ENCODE measurements around the gene GPRIN1. TPM values are rescaled to one million over a fixed set of nuclear protein-coding genes. Genes with fewer than 3 reads are reported as not detected.
"Not testable (repeated sequence)": the region's sequence is repeated elsewhere in the genome, so short reads cannot be mapped to it uniquely, and the experiment has no call there.

GPRIN1 gene
- total RNA-seq, 2 experiments from 2014 or later: 2.5 to 2.6 TPM

DNA sequence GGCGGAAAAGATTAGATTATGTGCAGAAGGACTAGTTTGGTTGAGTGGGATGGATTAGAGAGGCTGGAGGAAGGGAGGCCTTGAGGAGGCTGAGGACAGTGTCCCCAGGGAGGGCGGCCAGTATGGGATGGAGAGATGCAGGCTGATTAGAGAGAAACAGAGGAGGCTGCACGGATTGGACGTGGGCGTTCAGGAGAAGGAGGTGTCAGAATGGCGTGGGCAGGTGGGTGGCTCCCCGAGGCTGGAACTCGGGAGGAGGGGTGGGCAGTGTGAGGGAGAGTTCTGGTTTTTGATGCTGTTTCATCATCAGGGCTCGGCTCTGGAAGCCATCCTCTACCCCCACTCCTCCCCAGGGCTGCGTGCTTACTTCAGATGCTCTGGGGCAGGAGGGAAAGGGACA, 47.8 kb downstream of the GPRIN1 start:
- no peak for DNase-seq
- H3K4me1 Mint-ChIP-seq: peaks cover 17% of the 10 kb centered on the region
- ChIA-PET CTCF (interaction anchor here (0.6 kb wide), 2 partner anchors 349 to 499 kb away, joined by 3 read pairs; no protein-coding TSS in a partner anchor), POLR2A (no interaction called here)
- H3K36me3 Mint-ChIP-seq (ENCODE audit: low read depth): no peaks in the 10 kb centered on the region
- H3K9me3 Mint-ChIP-seq: no peaks in the 10 kb centered on the region
- no peak overlapping the region for H3K27ac Mint-ChIP-seq
- no peak overlapping the region for H3K4me3 Mint-ChIP-seq
- no peaks in the 10 kb centered on the region for H3K27me3 Mint-ChIP-seq

DNA sequence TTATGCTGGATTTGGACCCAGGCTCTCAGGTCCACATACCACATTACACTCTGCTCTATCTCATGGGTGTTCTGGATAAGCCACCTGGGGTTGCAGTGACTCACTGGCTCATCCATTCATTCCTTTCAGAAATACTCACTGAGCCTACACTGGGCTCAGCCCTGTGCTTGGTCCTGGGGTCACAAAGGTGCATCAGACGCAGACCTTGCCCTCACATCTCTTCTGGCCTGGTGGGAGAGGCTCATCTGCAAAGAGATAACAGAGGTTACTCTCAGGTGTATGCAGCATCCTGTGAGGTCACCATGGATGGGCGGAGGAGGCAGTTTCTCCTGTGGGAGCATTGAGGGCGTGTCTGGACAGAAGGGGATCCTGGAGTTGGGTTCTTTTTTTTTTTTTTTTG, 48.7 kb downstream of the GPRIN1 start:
- Mint-ChIP-seq H3K4me3 (no peak overlapping the region), H3K36me3 (ENCODE audit: low read depth) (no peaks in the 10 kb centered on the region), H3K9me3 (no peaks in the 10 kb centered on the region), H3K27me3 (no peaks in the 10 kb centered on the region), H3K27ac (peak overlapping the region; percentile 2), H3K4me1 (peaks cover 20% of the 10 kb centered on the region)
- POLR2A ChIA-PET: no interaction called here
- CTCF ChIA-PET: interaction anchor here (0.6 kb wide), 1 partner anchor 458 kb away, joined by 3 read pairs; no protein-coding TSS in a partner anchor
- DNase-seq: no peak

DNA sequence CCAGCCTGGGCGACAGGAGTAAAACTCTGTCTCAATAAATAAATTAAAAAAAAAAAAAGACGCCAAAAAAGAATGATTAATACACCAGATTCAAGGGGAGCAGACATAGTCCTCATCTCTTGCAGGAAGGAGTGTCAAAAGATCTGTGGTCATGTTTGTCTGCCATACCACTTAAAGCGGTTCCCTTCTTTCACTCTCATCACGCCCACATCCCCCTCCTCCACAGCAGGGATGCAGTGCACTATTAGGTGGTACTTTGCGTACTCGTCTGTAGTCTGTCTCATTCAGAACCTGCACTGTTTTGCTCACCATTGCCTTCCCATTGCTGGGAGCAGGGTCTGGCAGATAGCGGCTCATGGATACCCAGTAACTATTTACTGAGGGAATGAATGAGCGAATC, 49.6 kb downstream of the GPRIN1 start:
- ChIA-PET CTCF (interaction anchor here (0.6 kb wide), 1 partner anchor 459 kb away, joined by 3 read pairs; no protein-coding TSS in a partner anchor), POLR2A (no interaction called here)
- Mint-ChIP-seq H3K4me1 (peaks cover 28% of the 10 kb centered on the region), H3K9me3 (no peaks in the 10 kb centered on the region), H3K4me3 (no peak overlapping the region), H3K27me3 (no peaks in the 10 kb centered on the region), H3K27ac (no peak overlapping the region), H3K36me3 (ENCODE audit: low read depth) (no peaks in the 10 kb centered on the region)
- no peak for DNase-seq

DNA sequence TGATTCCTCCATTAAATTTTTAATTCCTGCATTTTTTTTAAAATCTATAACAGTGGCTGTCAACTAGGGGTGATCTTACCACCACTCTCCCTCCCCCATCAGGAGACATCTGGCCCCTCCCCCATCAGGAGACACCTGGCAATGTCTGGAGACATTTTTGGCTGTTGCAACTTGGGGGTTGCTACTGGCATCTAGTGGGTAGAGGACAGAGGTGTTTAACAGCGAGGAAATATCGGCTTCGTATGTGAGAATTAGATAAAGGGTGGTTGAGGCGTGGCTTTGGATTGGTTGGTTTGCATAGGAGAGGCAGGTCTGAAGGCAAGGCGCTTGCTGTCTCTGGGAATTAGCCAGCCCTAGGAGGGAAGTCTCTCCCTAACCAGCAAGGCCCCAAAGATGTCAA, 50.3 kb downstream of the GPRIN1 start:
- H3K36me3 Mint-ChIP-seq (ENCODE audit: low read depth): no peaks in the 10 kb centered on the region
- H3K4me3 Mint-ChIP-seq: no peak overlapping the region
- no peak overlapping the region for H3K27ac Mint-ChIP-seq
- H3K27me3 Mint-ChIP-seq: no peaks in the 10 kb centered on the region
- DNase-seq: peak; percentile 45
- POLR2A ChIA-PET: no interaction called here
- CTCF ChIA-PET: interaction anchor here (1.0 kb wide), 1 partner anchor 12 kb away, joined by 3 read pairs; no protein-coding TSS in a partner anchor
- H3K9me3 Mint-ChIP-seq: no peaks in the 10 kb centered on the region
- H3K4me1 Mint-ChIP-seq: peaks cover 34% of the 10 kb centered on the region

DNA sequence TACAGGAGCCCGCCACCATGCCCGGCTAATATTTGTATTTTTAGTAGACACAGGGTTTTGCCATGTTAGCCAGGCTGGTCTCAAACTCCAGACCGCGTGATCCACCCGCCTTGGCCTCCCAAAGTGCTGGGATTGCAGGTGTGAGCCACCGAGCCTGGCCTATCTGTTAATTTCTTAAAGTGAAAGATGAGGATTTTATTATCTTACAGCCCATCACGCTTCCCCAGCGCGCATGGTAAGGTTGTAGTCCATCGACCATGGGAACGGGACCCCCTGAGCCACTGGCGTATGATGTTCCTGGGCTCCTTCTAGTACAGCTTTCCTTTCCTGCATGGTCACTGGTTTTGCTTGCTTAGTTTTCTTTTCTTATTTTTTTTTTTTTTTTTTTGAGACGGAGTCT, 52.1 kb downstream of the GPRIN1 start:
- no peak for DNase-seq
- ChIA-PET POLR2A (interaction anchor here (0.6 kb wide), 1 partner anchor 141 kb away, joined by 4 read pairs; no protein-coding TSS in a partner anchor), CTCF (interaction anchor here (0.9 to 1.5 kb wide), 3 partner anchors 14 to 39 kb away, joined by 3 to 4 read pairs (median 3); no protein-coding TSS in a partner anchor)
- no peaks in the 10 kb centered on the region for H3K9me3 Mint-ChIP-seq
- H3K4me1 Mint-ChIP-seq: peaks cover 50% of the 10 kb centered on the region
- H3K27me3 Mint-ChIP-seq: no peaks in the 10 kb centered on the region
- H3K4me3 Mint-ChIP-seq: no peak overlapping the region
- H3K36me3 Mint-ChIP-seq (ENCODE audit: low read depth): no peaks in the 10 kb centered on the region
- H3K27ac Mint-ChIP-seq: no peak overlapping the region

DNA sequence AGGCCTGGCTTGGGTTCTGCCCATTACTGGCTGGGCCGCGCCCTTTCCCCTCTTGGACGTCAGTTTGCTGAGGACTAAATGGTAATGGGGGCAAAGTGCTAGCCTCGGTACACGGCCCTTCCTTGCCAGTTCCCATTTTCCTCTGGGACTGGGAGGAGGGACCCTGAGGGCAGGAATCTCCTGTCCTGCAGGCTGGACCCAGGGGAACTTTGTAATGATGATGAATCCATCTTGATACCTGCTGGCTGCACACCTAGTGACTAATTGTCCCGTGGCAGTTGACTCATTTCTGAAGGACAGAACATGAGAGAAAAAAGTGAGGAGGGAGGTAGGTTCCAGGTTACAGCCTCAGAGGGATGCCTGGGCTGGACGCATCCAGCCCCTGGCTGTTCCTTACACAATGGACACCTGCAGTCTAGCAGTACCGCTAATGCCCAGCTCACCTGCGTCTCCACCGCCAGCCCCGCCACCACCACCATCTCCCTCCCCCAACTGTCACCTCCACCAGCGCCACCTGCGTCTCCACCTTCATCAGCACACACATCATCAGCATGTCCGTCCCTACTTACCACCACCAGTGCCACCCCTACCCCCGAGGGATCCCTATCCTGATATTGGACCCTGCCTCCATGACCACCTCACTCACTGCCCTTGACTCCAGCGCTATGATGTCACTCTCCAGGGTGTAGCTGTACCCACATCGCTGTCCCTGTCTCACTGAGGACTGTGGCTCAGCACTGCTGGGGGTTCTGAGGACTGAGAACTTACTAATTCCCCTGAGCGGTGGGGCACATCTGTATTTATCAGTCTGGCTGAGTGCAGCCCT, 56.5 kb downstream of the GPRIN1 start:
- H3K4me3 Mint-ChIP-seq: no peak overlapping the region

DNA sequence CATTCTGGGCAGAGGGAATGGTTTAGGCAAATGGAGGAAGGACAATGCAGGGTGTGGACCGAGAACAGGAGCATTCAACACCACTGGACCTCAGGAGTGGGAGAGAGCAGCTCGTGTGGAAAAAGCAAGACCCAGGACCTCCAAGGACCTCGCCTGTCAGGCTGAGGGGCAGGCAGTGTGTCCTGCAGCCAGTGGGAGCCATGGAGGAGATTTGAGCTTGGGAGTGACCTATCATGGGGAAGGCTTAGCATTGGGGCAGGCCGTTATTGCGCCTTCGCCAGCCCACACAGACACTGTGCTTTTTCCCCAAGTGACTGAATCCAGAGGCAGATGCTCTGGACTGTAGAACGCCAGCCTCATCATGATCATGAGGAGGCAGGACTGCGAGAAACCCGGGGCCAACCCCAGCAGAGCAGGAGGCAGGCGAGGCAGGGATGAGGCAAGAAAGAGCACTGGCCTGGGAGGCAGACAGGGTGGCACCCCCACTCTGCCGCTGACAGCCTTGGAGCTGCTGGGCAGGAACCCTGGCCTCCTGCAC, 57.6 kb downstream of the GPRIN1 start:
- Mint-ChIP-seq H3K27me3 (no peaks in the 10 kb centered on the region), H3K4me1 (peaks cover 41% of the 10 kb centered on the region), H3K4me3 (no peak overlapping the region), H3K9me3 (no peaks in the 10 kb centered on the region), H3K36me3 (ENCODE audit: low read depth) (no peaks in the 10 kb centered on the region), H3K27ac (no peak overlapping the region)
- ChIA-PET POLR2A (interaction anchor here (0.5 kb wide), 1 partner anchor 579 kb away, joined by 3 read pairs; no protein-coding TSS in a partner anchor), CTCF (interaction anchor here (0.6 to 1.3 kb wide), 2 partner anchors 9 to 110 kb away, joined by 3 to 6 read pairs; no protein-coding TSS in a partner anchor)
- DNase-seq: no peak

More for the DNA sequence above, 56.5 kb downstream of the GPRIN1 start:
- Mint-ChIP-seq H3K4me1 (peaks cover 38% of the 10 kb centered on the region), H3K36me3 (ENCODE audit: low read depth) (no peaks in the 10 kb centered on the region), H3K27me3 (no peaks in the 10 kb centered on the region), H3K27ac (no peak overlapping the region), H3K9me3 (no peaks in the 10 kb centered on the region)
- ChIA-PET CTCF (interaction anchor here (0.6 to 2.1 kb wide), 4 partner anchors 10 to 1064 kb away, joined by 3 to 6 read pairs (median 4); partner anchors contain the start of gene RNF44), POLR2A (interaction anchor here (0.5 to 0.6 kb wide), 2 partner anchors 236 to 578 kb away, joined by 3 read pairs; no protein-coding TSS in a partner anchor)
- no peak for DNase-seq

DNA sequence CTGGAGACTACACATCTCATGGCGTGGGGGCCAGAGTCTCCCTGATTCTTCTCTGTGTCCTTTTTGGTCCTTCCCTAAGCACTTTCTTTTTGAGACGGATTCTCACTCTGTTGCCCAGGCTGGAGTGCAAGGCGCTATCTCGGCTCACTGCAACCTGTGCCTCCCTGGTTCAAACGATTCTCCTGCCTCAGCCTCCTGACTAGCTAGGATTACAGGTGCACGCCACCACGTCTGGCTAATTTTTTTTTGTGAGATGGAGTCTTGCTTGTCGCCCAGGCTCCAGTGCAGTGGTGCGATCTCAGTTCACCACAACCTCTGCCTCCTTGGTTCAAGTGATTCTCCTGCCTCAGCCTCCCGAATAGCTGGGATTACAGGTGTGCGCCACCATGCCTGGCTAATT, 59.0 kb downstream of the GPRIN1 start:
- Mint-ChIP-seq H3K4me1 (peaks cover 39% of the 10 kb centered on the region), H3K4me3 (peak overlapping the region; percentile 16)
- H3K27me3 Mint-ChIP-seq; H3K27ac Mint-ChIP-seq; H3K36me3 Mint-ChIP-seq (ENCODE audit: low read depth); DNase-seq; H3K9me3 Mint-ChIP-seq; POLR2A ChIA-PET: not testable (repeated sequence)
- CTCF ChIA-PET: interaction anchor here (1.0 to 1.4 kb wide), 2 partner anchors 13 to 134 kb away, joined by 3 read pairs; partner anchors contain the start of gene CLTB

DNA sequence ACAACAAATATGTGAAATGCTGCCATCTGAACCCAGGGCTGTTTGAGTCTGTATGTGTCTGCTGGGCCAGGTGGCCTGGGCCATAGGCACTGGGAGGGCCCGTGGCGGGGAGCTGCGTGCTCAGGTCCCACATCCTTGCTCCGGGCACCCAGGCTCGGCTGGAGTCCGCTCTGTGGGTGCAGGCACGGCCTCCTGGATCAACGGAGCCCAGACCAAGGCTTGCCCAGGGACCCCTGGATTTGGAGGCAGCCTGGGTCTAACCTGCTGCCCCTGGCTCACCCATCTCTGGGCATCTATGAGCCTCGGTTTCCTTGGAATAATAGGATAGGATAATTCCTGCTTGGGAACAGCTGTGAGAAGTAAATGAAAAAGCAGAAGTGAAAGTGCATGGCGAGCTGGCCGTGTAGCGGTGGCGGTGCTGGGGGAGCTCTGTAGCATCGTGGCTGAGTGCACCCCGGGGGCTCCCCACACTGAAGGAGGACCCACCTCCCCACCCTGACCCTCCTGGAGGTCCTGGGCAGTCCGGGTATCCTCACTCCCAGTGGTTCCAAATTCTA, 59.6 kb downstream of the GPRIN1 start:
- H3K9me3 Mint-ChIP-seq: no peaks in the 10 kb centered on the region
- CTCF ChIA-PET: interaction anchor here (1.0 to 1.6 kb wide), 3 partner anchors 12 to 134 kb away, joined by 3 read pairs; partner anchors contain the start of gene CLTB

DNA sequence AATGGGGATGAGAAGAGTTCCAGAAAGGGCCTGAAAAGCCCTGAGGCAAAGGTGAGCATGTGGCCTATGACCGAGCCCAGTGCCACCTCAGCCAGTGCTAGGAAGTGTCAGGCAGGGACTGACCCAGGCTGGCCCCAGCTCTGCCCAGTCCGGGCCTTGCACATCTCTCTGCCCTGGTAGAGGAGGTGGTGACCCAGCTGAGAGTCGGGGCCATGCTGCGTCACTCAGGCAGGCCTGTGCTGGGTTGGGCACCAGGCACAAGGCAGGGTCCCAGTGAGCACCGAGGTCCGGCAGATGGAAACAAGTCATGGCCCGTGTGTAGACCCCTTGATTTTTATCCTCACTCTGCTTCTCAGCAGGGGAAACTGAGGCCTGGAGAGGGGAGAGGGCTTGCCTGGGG, 60.1 kb downstream of the GPRIN1 start:
- Mint-ChIP-seq H3K36me3 (ENCODE audit: low read depth) (peaks cover 2% of the 10 kb centered on the region), H3K4me3 (no peak overlapping the region), H3K4me1 (peaks cover 36% of the 10 kb centered on the region), H3K9me3 (no peaks in the 10 kb centered on the region), H3K27ac (no peak overlapping the region), H3K27me3 (no peaks in the 10 kb centered on the region)
- POLR2A ChIA-PET: no interaction called here
- CTCF ChIA-PET: interaction anchor here (1.0 to 1.6 kb wide), 3 partner anchors 12 to 133 kb away, joined by 3 read pairs; partner anchors contain the start of gene CLTB
- no peak for DNase-seq

More for the DNA sequence above, 59.6 kb downstream of the GPRIN1 start:
- POLR2A ChIA-PET: no interaction called here
- H3K4me3 Mint-ChIP-seq: no peak overlapping the region
- peaks cover 36% of the 10 kb centered on the region for H3K4me1 Mint-ChIP-seq
- no peaks in the 10 kb centered on the region for H3K36me3 Mint-ChIP-seq (ENCODE audit: low read depth)
- DNase-seq: no peak
- H3K27me3 Mint-ChIP-seq: no peaks in the 10 kb centered on the region
- H3K27ac Mint-ChIP-seq: no peak overlapping the region

DNA sequence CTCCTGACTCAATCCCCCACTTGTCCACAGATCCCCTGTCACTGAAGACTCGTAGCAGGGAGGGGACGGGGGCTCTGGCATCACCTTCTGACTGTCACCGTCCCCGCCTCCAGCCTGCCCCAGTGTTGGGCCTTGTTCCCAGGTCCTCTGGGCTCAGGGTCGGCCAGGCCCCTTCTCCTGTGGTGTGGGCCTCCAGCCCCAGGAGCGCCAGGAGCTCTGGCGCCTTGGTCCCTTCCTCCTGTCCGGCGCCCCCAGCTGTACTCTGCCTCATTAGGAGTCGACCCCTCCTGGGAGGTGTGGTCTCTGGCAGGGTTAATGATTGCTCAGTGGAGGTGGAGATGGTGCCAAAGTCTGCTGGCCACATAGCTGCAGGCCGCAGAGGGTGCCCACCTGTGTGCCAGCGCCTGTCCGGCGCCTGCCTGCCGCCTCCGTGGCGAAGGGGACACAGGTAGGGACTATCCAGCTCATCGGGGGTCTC, 61.0 kb downstream of the GPRIN1 start, which contains the start of gene CDHR2:
TSS of gene CDHR2 (plus strand) at position 376 of the 478 bp plus-strand sequence. CDS start 16,011 bp downstream, outside the sequence.
- H3K27ac Mint-ChIP-seq: no peak within 1 kb of the TSS
- peaks cover 35% of the 10 kb centered on the region for H3K4me1 Mint-ChIP-seq
- CTCF ChIA-PET: interaction anchor here (1.6 kb wide), 1 partner anchor 109 kb away, joined by 3 read pairs; no protein-coding TSS in a partner anchor
- peaks cover 4% of the 10 kb centered on the region for H3K36me3 Mint-ChIP-seq (ENCODE audit: low read depth)
- no peak within 1 kb of the TSS for H3K4me3 Mint-ChIP-seq
- H3K27me3 Mint-ChIP-seq: no peaks in the 10 kb centered on the region
- POLR2A ChIA-PET: no interaction called here
- DNase-seq: no peak
- no peaks in the 10 kb centered on the region for H3K9me3 Mint-ChIP-seq

DNA sequence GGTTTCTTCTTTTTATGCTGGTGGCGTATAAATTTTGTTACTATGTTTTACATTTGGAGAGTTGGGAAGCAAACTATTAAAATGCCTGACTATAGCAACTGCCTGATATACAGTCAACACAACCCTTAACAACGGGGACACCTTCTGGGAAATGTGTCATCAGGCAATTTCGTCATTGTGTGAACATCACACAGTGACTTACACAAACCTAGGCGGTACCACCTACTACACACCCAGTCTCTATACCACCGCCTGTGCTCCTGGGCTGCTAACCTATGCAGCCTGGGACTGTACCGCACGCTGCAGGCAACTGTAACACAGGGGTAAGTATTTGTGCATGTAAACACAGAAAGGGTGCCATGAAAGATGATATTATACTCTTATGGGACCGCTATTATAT, 62.2 kb downstream of the GPRIN1 start:
- no peaks in the 10 kb centered on the region for H3K9me3 Mint-ChIP-seq
- CTCF ChIA-PET: interaction anchor here (0.7 to 1.3 kb wide), 3 partner anchors 9 to 72 kb away, joined by 3 to 6 read pairs (median 5); no protein-coding TSS in a partner anchor
- POLR2A ChIA-PET: no interaction called here
- no peak overlapping the region for H3K4me3 Mint-ChIP-seq
- DNase-seq: no peak
- no peaks in the 10 kb centered on the region for H3K27me3 Mint-ChIP-seq
- H3K4me1 Mint-ChIP-seq: peaks cover 28% of the 10 kb centered on the region
- H3K36me3 Mint-ChIP-seq (ENCODE audit: low read depth): peaks cover 6% of the 10 kb centered on the region
- peak overlapping the region; percentile 57 for H3K27ac Mint-ChIP-seq
